ENCODE results near the gene SLC23A3.

The SLC23A3 gene

GRCh38 chr2:219175928-219176817, 6.3 kb upstream of the SLC23A3 start:
- DNase-seq (ENCODE audit: low spot score) = peak; percentile 31

- DNase-seq (ENCODE audit: low spot score) = no peak
Measured at GRCh38 chr2:219175486-219175885, 5.7 kb upstream of the SLC23A3 start.

- no peak for DNase-seq (ENCODE audit: low spot score)
Measured at GRCh38 chr2:219174801-219175200, 5.0 kb upstream of the SLC23A3 start.

GRCh38 chr2:219174146-219174545, 4.3 kb upstream of the SLC23A3 start:
- DNase-seq (ENCODE audit: low spot score) = no peak

- no peak for DNase-seq (ENCODE audit: low spot score)
Measured at GRCh38 chr2:219173176-219173575, 3.3 kb upstream of the SLC23A3 start.

- no peak for DNase-seq (ENCODE audit: low spot score)
Measured at GRCh38 chr2:219172231-219173154, 2.7 kb upstream of the SLC23A3 start.

- DNase-seq (ENCODE audit: low spot score) = peak; percentile 73
Measured at GRCh38 chr2:219171231-219171651, 1.4 kb upstream of the SLC23A3 start.

GRCh38 chr2:219168932-219169331, 897 bp downstream of the SLC23A3 start:
- no peak for DNase-seq (ENCODE audit: low spot score)

GRCh38 chr2:219168526-219168925, 1.3 kb downstream of the SLC23A3 start:
- DNase-seq (ENCODE audit: low spot score) = no peak

GRCh38 chr2:219167997-219168396, 1.8 kb downstream of the SLC23A3 start:
- DNase-seq (ENCODE audit: low spot score) = no peak

GRCh38 chr2:219165058-219165911, 4.5 kb downstream of the SLC23A3 start:
- no peak for DNase-seq (ENCODE audit: low spot score)

- DNase-seq (ENCODE audit: low spot score) = no peak
Measured at GRCh38 chr2:219163156-219163555, 6.7 kb downstream of the SLC23A3 start.

- DNase-seq (ENCODE audit: low spot score) = no peak
Measured at GRCh38 chr2:219161097-219161496, 8.7 kb downstream of the SLC23A3 start.

- DNase-seq (ENCODE audit: low spot score) = peak; percentile 92
Measured at GRCh38 chr2:219160186-219161017, 9.4 kb downstream of the SLC23A3 start, which contains the start of gene NHEJ1. Gene NHEJ1, minus strand, starts transcription at chr2:219160815. Its CDS starts 2,453 bp downstream, at chr2:219158362.

- DNase-seq (ENCODE audit: low spot score) = no peak
Measured at GRCh38 chr2:219159771-219160185, 10.1 kb downstream of the SLC23A3 start.

- DNase-seq (ENCODE audit: low spot score) = no peak
Measured at GRCh38 chr2:219158586-219158985, 11.2 kb downstream of the SLC23A3 start.

- no peak for DNase-seq (ENCODE audit: low spot score)
Measured at GRCh38 chr2:219158025-219158424, 11.8 kb downstream of the SLC23A3 start.

GRCh38 chr2:219157396-219157795, 12.4 kb downstream of the SLC23A3 start:
- no peak for DNase-seq (ENCODE audit: low spot score)

- peak; percentile 63 for DNase-seq (ENCODE audit: low spot score)
Measured at GRCh38 chr2:219155054-219155644, 14.7 kb downstream of the SLC23A3 start.

GRCh38 chr2:219149667-219150066, 20.2 kb downstream of the SLC23A3 start:
- DNase-seq (ENCODE audit: low spot score) = no peak
